GM23248 (cell line): ENCODE data around the gene FOXL3.

Source experiments
- EZH2 ChIP-seq: fragments of 200-600 bp; sonication (generic); IDR thresholded peaks from 2 replicates; pipeline ENCODE4 v1.6.1; 2018; ENCODE audit warnings: antibody characterized with exemption, mild to moderate bottlenecking; ENCODE audit not compliant: insufficient read depth, poor library complexity, severe bottlenecking
- EZH2phosphoT487 ChIP-seq: fragments of 200-600 bp; sonication (generic); IDR thresholded peaks from 2 replicates; pipeline ENCODE4 v1.6.1; 2018; ENCODE audit warnings: antibody characterized with exemption, moderate library complexity, mild to moderate bottlenecking, low read depth; ENCODE audit not compliant: insufficient read depth

DNA sequence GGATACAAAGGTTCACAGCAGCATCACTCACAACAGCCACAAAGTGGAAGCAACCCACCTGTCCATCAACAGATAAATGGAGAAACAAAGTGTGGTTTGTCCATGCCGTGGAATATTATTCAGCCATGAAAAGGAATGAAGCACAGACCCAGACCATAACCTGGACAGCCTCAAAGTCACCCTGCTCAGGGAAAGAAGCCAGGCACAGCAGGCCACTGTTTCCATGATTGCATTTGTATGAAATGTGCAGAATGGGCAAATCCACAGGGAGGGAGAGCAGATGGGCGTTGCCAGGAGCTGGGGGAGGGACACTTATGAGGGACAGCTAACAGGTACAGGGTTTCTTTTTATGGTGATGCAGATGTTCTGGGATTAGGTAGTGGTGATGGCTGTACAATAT lies 30.3 kb downstream of the FOXL3 start:
- TF ChIP-seq EZH2: no peak
- no peak for TF ChIP-seq EZH2phosphoT487
